Smooth muscle cell (in vitro differentiated cells): ENCODE data around the gene BRD3OS. TPM values are rescaled to one million over a fixed set of nuclear protein-coding genes. Genes with fewer than 3 reads are reported as not detected.

Experiments
- DNase-seq: peaks from one replicate; lab custom pipeline; 2025; ENCODE audit not compliant: unreplicated experiment; lab: John Stamatoyannopoulos, UW
- H2AFZ ChIP-seq: fragments of 200-600 bp; sonication (generic); 2 replicates; pipeline ENCODE4 v1.6.0; 2016; ENCODE audit warnings: antibody characterized with exemption, low read depth, mild to moderate bottlenecking
- H3F3A ChIP-seq: fragments of 200-600 bp; sonication (generic); 2 replicates; pipeline ENCODE4 v1.6.0; 2017; ENCODE audit warnings: antibody characterized with exemption, low read depth
- H3K27ac ChIP-seq: fragments of 200-600 bp; sonication (generic); 2 replicates; pipeline ENCODE4 v1.5.1; 2016; ENCODE audit warnings: low read depth, mild to moderate bottlenecking
- H3K27me3 ChIP-seq: fragments of 200-600 bp; sonication (generic); 2 replicates; pipeline ENCODE4 v1.6.1; 2016; ENCODE audit warnings: low read depth, mild to moderate bottlenecking
- H3K36me3 ChIP-seq: fragments of 200-600 bp; sonication (generic); 2 replicates; pipeline ENCODE4 v1.5.1; 2016; ENCODE audit warnings: low read depth
- H3K4me1 ChIP-seq: fragments of 200-600 bp; sonication (generic); 2 replicates; pipeline ENCODE4 v1.5.1; 2016; ENCODE audit warnings: low read depth
- H3K4me2 ChIP-seq: fragments of 200-600 bp; sonication (generic); 2 replicates; pipeline ENCODE4 v1.6.0; 2016; ENCODE audit warnings: mild to moderate bottlenecking
- H3K4me3 ChIP-seq: fragments of 200-600 bp; sonication (generic); 2 replicates; pipeline ENCODE4 v1.5.1; 2016; ENCODE audit warnings: mild to moderate bottlenecking
- H3K79me2 ChIP-seq: fragments of 200-600 bp; sonication (generic); 2 replicates; pipeline ENCODE4 v1.6.0; 2016; ENCODE audit warnings: low read depth, mild to moderate bottlenecking
- H3K9ac ChIP-seq: fragments of 200-600 bp; sonication (generic); 2 replicates; pipeline ENCODE4 v1.6.0; 2016; ENCODE audit warnings: low read depth
- H3K9me3 ChIP-seq: fragments of 200-600 bp; sonication (generic); replicated peaks from 2 replicates; pipeline ENCODE4 v1.5.1; 2016; ENCODE audit warnings: low read depth
- H4K20me1 ChIP-seq: fragments of 200-600 bp; sonication (generic); 2 replicates; pipeline ENCODE4 v1.6.0; 2016; ENCODE audit warnings: low read depth
- WGBS: methylation state at CpG from one replicate; pipeline ENCODE4 v1.1.7; 2016; ENCODE audit warnings: low lambda C conversion rate; 5-methylcytosine and 5-hydroxymethylcytosine counted together
- polyA plus RNA-seq: library from polyadenylated mRNA; unstranded; fragments of >200 nt; fragmentation: Nextera tagmentation; extraction: Ambion mirVana; gene quantifications from 2 replicates; pipeline ENCODE4 v1.2.1, GENCODE V29; 2016
- total RNA-seq: library from RNA; depleted of rRNA; stranded (reverse); fragments of >200 nt; gene quantifications from 2 replicates; pipeline ENCODE4 v1.2.3, GENCODE V29; 2014
- TF ChIP-seq, protein P1 (sequence below): fragments of 200-600 bp; sonication (generic); IDR thresholded peaks from 2 replicates; pipeline ENCODE4 v1.5.1; 2017; ENCODE audit warnings: borderline replicate concordance, mild to moderate bottlenecking, antibody characterized with exemption; ENCODE audit not compliant: insufficient read depth, poor library complexity, severe bottlenecking

The BRD3OS gene
- total and polyA plus RNA-seq, 2 experiments from 2014 or later: 16.0 to 16.1 TPM

DNA sequence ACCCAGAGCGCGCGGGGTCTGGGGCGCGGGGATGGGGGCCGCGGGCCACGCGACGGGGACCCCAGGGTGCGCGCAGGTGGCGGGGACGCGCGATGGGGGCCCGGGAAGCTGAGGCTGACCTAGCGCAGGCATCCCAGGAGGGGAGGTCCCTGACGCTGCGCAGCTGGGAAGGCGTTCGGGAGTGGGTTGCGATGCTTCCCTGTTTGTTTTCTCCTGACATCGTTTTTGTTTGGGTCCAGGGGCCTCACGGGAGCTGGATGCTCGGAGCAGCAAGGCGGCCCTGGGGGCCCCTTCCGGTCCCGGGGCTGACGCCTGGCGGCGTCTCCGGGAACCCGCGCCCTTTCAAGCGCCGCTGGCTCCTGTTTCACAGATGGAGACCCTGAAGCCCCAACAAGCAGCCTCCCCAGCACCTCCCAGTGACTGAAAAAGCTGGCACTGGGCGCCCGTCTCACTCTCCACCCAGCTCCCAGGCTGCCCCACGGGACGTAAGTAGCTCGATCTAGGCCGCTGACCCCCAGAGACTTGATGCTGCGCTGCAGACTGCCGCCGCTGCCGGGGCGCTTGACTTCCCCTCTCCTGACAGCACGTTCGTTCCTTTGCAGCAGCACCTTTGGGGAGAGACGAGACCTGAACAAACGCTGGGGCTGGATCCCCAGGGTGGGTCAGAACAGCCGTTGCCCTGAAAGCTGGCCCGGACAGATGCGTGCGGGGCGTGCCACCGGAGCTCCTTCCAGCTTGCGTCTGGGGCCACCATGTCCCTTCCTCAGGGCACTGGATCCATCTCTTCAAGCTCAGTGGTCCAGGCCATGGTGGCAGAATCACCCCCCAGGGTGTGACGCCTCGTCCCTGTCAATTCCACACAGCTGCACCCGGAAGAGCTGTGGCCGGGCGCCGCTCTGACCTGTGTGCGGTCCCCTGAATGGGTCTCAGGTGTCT lies 593 bp downstream of the BRD3OS start:
- Histone ChIP-seq H3F3A (no peaks in the 10 kb centered on the region), H3K27me3 (no peaks in the 10 kb centered on the region), H3K4me2 (peak overlapping the region; percentile 98), H3K9ac (peak overlapping the region; percentile 75), H2AFZ (peak overlapping the region; percentile 89), H3K9me3 (no peaks in the 10 kb centered on the region), H3K4me1 (peaks cover 6% of the 10 kb centered on the region), H4K20me1 (no peaks in the 10 kb centered on the region), H3K79me2 (no peaks in the 10 kb centered on the region), H3K4me3 (peak overlapping the region; percentile 93), H3K36me3 (no peaks in the 10 kb centered on the region), H3K27ac (no peak overlapping the region)
- WGBS: 18% methylated on average over 61 of the region's 66 CpGs
- DNase-seq: peak; percentile 54
- TF ChIP-seq, protein P1, sequence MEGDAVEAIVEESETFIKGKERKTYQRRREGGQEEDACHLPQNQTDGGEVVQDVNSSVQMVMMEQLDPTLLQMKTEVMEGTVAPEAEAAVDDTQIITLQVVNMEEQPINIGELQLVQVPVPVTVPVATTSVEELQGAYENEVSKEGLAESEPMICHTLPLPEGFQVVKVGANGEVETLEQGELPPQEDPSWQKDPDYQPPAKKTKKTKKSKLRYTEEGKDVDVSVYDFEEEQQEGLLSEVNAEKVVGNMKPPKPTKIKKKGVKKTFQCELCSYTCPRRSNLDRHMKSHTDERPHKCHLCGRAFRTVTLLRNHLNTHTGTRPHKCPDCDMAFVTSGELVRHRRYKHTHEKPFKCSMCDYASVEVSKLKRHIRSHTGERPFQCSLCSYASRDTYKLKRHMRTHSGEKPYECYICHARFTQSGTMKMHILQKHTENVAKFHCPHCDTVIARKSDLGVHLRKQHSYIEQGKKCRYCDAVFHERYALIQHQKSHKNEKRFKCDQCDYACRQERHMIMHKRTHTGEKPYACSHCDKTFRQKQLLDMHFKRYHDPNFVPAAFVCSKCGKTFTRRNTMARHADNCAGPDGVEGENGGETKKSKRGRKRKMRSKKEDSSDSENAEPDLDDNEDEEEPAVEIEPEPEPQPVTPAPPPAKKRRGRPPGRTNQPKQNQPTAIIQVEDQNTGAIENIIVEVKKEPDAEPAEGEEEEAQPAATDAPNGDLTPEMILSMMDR: no peak

DNA sequence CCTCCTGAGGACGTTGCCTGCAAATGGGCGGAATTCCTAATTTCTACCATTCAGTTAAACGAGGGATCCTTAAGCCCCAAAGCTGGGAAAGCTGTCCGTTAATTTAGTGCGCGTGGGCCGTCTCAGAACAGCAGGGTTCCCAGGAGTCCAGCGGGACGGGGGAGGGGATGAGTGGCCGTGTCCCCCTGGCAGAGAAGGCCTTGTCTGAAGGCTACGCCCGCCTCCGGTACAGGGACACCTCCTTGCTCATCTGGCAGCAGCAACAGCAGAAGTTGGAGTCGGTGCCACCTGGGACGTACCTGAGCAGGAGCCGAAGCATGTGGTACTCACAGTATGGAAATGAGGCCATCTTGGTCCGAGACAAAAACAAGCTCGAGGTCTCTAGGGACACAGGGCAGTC lies 1.3 kb downstream of the BRD3OS start:
- 95% methylated on average over 18 of the region's 18 CpGs for WGBS
- Histone ChIP-seq H3K4me2 (peak overlapping the region; percentile 98), H4K20me1 (no peaks in the 10 kb centered on the region), H3K27ac (no peak overlapping the region), H3K4me3 (no peak overlapping the region), H3K4me1 (peaks cover 6% of the 10 kb centered on the region), H3K9ac (no peak overlapping the region), H3K79me2 (no peaks in the 10 kb centered on the region), H2AFZ (no peak overlapping the region), H3K9me3 (no peaks in the 10 kb centered on the region), H3K36me3 (no peaks in the 10 kb centered on the region), H3F3A (peaks cover under 1% of the 10 kb centered on the region), H3K27me3 (no peaks in the 10 kb centered on the region)
- TF ChIP-seq, protein P1: no peak
- no peak for DNase-seq

DNA sequence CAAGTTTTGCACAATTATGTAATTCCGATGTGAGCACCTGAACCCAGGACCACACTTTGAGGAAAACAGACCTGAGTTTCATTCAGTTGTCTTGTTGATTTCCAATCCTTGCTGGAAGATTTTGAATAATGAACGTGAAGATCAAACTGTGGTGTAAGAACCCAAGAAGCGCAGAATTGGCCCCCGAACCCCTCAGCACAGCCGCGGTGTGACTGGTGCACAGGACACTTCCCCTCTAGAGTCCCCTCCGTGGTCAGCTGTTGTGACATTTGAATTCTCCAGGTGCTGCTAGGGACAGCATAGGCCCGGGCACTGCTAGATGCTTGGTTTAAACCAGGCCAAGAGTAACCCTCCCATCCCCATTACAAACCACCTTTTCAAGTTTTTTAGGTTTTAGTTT lies 1.7 kb downstream of the BRD3OS start:
- Histone ChIP-seq H3K27ac (no peak overlapping the region), H4K20me1 (no peaks in the 10 kb centered on the region), H3K4me1 (peaks cover 6% of the 10 kb centered on the region), H3K27me3 (no peaks in the 10 kb centered on the region), H3K79me2 (no peaks in the 10 kb centered on the region), H3K9me3 (no peaks in the 10 kb centered on the region), H3F3A (peaks cover 4% of the 10 kb centered on the region), H3K9ac (no peak overlapping the region), H3K36me3 (no peaks in the 10 kb centered on the region), H3K4me2 (no peak overlapping the region), H2AFZ (no peak overlapping the region), H3K4me3 (no peak overlapping the region)
- TF ChIP-seq, protein P1: no peak
- DNase-seq: no peak
- 96% methylated on average over 8 of the region's 8 CpGs for WGBS
